Epithelial cell of prostate (primary cell): Measurements from ENCODE around the gene CLIP1.
A peak's percentile ranks its signal among the peaks of the same experiment; 100 is the strongest.

Source experiments
- DNase-seq: peaks from one replicate; pipeline ENCODE4 v3.0.0-alpha.2; 2011; ENCODE audit warnings: low read depth, low spot score
- H3K27ac ChIP-seq: fragments of 450-650 bp; 2 replicates; pipeline ENCODE4 v1.5.1; 2017; ENCODE audit warnings: mild to moderate bottlenecking

The CLIP1 gene

GRCh38 chr12:122323311-122324019, 99.0 kb downstream of the CLIP1 start:
- DNase-seq: no peak

GRCh38 chr12:122322501-122322900, 100.0 kb downstream of the CLIP1 start:
- DNase-seq: no peak
- H3K27ac ChIP-seq: no peak overlapping the region

More at GRCh38 chr12:122323311-122324019, 99.0 kb downstream of the CLIP1 start:
- no peak overlapping the region for H3K27ac ChIP-seq

GRCh38 chr12:122318607-122319605, 103.6 kb downstream of the CLIP1 start:
- no peak for DNase-seq
- H3K27ac ChIP-seq: peak overlapping the region; percentile 37

GRCh38 chr12:122312926-122313325, 109.5 kb downstream of the CLIP1 start:
- DNase-seq: no peak
- no peak overlapping the region for H3K27ac ChIP-seq

- no peak for DNase-seq
- no peak overlapping the region for H3K27ac ChIP-seq
These were observed 110.8 kb downstream of the CLIP1 start for GRCh38 chr12:122311696-122312095.

GRCh38 chr12:122310626-122311333, 111.7 kb downstream of the CLIP1 start:
- H3K27ac ChIP-seq: no peak overlapping the region
- DNase-seq: no peak

- no peak for DNase-seq
- no peak overlapping the region for H3K27ac ChIP-seq
These were observed 112.8 kb downstream of the CLIP1 start for GRCh38 chr12:122309564-122310121.

GRCh38 chr12:122308811-122309210, 113.7 kb downstream of the CLIP1 start:
- DNase-seq: no peak
- no peak overlapping the region for H3K27ac ChIP-seq

- no peak for DNase-seq
These were observed 116.1 kb downstream of the CLIP1 start for GRCh38 chr12:122306407-122306806.

GRCh38 chr12:122304924-122305323, 117.5 kb downstream of the CLIP1 start:
- no peak overlapping the region for H3K27ac ChIP-seq
- no peak for DNase-seq

More at GRCh38 chr12:122306407-122306806, 116.1 kb downstream of the CLIP1 start:
- H3K27ac ChIP-seq: no peak overlapping the region

GRCh38 chr12:122303068-122303467, 119.4 kb downstream of the CLIP1 start:
- DNase-seq: no peak
- no peak overlapping the region for H3K27ac ChIP-seq

GRCh38 chr12:122298071-122298748, 124.3 kb downstream of the CLIP1 start:
- H3K27ac ChIP-seq: no peak overlapping the region
- DNase-seq: no peak

- no peak for DNase-seq
These were observed 125.0 kb downstream of the CLIP1 start for GRCh38 chr12:122297494-122297893.

GRCh38 chr12:122295877-122296276, 126.6 kb downstream of the CLIP1 start:
- no peak overlapping the region for H3K27ac ChIP-seq
- DNase-seq: no peak

More at GRCh38 chr12:122297494-122297893, 125.0 kb downstream of the CLIP1 start:
- H3K27ac ChIP-seq: no peak overlapping the region

GRCh38 chr12:122293081-122293480, 129.4 kb downstream of the CLIP1 start:
- no peak overlapping the region for H3K27ac ChIP-seq
- no peak for DNase-seq

- H3K27ac ChIP-seq: no peak overlapping the region
- no peak for DNase-seq
These were observed 131.0 kb downstream of the CLIP1 start for GRCh38 chr12:122291431-122291830.

GRCh38 chr12:122283680-122284079, 138.8 kb downstream of the CLIP1 start:
- DNase-seq: no peak
- no peak overlapping the region for H3K27ac ChIP-seq

- DNase-seq: no peak
These were observed 140.4 kb downstream of the CLIP1 start for GRCh38 chr12:122282061-122282460.

GRCh38 chr12:122276242-122276641, 146.2 kb downstream of the CLIP1 start:
- DNase-seq: no peak
- H3K27ac ChIP-seq: no peak overlapping the region

More at GRCh38 chr12:122282061-122282460, 140.4 kb downstream of the CLIP1 start:
- H3K27ac ChIP-seq: no peak overlapping the region
